Ovary (tissue), 3 donors: ENCODE data around the gene OR51E2.

Experiments
- EP300 ChIP-seq: sonication (generic); formaldehyde crosslinking; IDR thresholded peaks from one replicate; pipeline ENCODE4 v1.6.1; 2017; ENCODE audit warnings: antibody characterized with exemption
- POLR2A ChIP-seq: fragments of 450-650 bp; IDR thresholded peaks from one replicate; pipeline ENCODE4 v1.6.1; 2017; ENCODE audit warnings: antibody characterized with exemption, mild to moderate bottlenecking, moderate library complexity
- TF ChIP-seq, protein P1 (sequence below), 3 donors: fragments of 450-650 bp in 2 of 3; fragments of 200-600 bp in 1 of 3; IDR thresholded peaks; one replicate each; pipeline versions ENCODE4 v1.5.1 to v1.8.0; 2016 to 2022; ENCODE audit warnings: antibody characterized with exemption in 3 of 3, mild to moderate bottlenecking in 1 of 3
- donor health status: DM: no; HTN: no; CAD: no.

DNA sequence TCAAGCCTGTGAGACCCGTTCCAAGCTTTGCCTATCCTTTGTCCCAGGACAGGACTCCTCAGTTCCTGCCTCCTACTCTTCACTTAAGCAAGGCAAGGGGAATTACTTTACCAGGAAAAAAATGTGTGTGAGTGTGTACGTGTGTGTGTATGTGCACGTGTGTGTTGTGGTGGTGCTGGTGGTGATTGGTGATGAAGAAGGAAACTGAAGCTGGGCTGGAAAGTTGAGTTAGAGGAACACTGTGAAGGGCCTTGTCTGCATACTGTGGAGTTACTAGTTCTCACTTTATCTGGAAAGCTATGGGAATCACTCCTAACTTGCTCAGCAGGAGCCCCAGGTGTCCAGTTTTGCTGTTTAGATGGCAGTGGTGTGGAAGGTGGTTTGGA is 60.0 kb downstream of the OR51E2 start:
- TF ChIP-seq, protein P1, sequence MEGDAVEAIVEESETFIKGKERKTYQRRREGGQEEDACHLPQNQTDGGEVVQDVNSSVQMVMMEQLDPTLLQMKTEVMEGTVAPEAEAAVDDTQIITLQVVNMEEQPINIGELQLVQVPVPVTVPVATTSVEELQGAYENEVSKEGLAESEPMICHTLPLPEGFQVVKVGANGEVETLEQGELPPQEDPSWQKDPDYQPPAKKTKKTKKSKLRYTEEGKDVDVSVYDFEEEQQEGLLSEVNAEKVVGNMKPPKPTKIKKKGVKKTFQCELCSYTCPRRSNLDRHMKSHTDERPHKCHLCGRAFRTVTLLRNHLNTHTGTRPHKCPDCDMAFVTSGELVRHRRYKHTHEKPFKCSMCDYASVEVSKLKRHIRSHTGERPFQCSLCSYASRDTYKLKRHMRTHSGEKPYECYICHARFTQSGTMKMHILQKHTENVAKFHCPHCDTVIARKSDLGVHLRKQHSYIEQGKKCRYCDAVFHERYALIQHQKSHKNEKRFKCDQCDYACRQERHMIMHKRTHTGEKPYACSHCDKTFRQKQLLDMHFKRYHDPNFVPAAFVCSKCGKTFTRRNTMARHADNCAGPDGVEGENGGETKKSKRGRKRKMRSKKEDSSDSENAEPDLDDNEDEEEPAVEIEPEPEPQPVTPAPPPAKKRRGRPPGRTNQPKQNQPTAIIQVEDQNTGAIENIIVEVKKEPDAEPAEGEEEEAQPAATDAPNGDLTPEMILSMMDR (IDR thresholded peaks at IDR 0.05), result no peak
- TF ChIP-seq POLR2A (no peak), EP300 (no peak)
